AG04450 (cell line): ENCODE data around the gene KCTD10. TPM values are rescaled to one million over a fixed set of nuclear protein-coding genes. Genes with fewer than 3 reads are reported as not detected.
A peak's percentile ranks its signal among the peaks of the same experiment; 100 is the strongest.

Source experiments
- CTCF ChIA-PET: fragments of 300-600, 350-600 bp; formaldehyde crosslinking; extraction: SDS; loops from one replicate; lab custom pipeline; 2022; ENCODE audit warnings: antibody characterized with exemption, inconsistent platforms; lab: Charles Lee
- POLR2A ChIA-PET: fragments of 350-600 bp; formaldehyde crosslinking; extraction: SDS; loops from one replicate; lab custom pipeline; 2021; ENCODE audit warnings: antibody characterized with exemption, inconsistent platforms; lab: Yijun Ruan, JAX
- DNase-seq: peaks from one replicate; pipeline ENCODE4 v3.0.0-alpha.2; 2011; ENCODE audit warnings: low read depth, low spot score
- H3K27ac ChIP-seq: one replicate; pipeline ENCODE4 v1.5.1; 2012; ENCODE audit warnings: low read depth, low read length, control low read depth
- H3K27me3 ChIP-seq: one replicate; pipeline ENCODE4 v1.6.0; 2012; ENCODE audit warnings: low read length; ENCODE audit not compliant: control insufficient read depth, insufficient read depth
- H3K4me3 ChIP-seq: 2 replicates; pipeline ENCODE4 v1.5.1; 2011; ENCODE audit warnings: mild to moderate bottlenecking, low read depth, low read length, control low read depth
- H3K9me3 ChIP-seq: 2 replicates; pipeline ENCODE4 v1.5.1; 2012; ENCODE audit warnings: low read length; ENCODE audit not compliant: control insufficient read depth, insufficient read depth
- polyA plus RNA-seq: library from polyadenylated mRNA; depleted of rRNA; stranded (reverse); fragments of >200 nt; gene quantifications from 2 replicates; pipeline ENCODE4 v1.2.3, GENCODE V29; 2011
- TF ChIP-seq, protein P1 (sequence below): IDR thresholded peaks from 2 replicates; pipeline ENCODE4 v1.5.1; 2011; ENCODE audit warnings: low read depth, low read length, control low read depth, inconsistent platforms

The KCTD10 gene
- polyA plus RNA-seq, 1 experiment: 128 TPM

DNA sequence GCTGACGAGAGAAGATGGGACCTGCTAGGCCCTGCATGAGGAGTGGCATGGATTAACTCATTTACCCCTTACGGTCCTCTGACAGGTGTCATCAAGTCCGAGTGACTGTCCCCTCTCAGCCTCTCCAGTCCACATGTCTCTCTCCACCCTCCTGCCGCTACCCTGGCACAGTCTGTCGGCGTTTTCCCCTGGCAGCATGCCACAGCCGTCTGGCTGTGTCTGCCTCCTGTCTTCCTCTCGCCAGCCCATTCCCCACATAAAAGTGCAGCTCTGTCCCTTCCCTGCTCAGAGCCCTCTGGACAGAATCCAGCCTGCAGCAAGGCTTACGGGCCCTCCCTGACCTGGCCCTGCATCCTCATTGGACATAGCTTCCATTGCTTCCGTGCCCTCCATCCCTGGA is 46.0 kb upstream of the KCTD10 start:
- POLR2A ChIA-PET: no interaction called here

DNA sequence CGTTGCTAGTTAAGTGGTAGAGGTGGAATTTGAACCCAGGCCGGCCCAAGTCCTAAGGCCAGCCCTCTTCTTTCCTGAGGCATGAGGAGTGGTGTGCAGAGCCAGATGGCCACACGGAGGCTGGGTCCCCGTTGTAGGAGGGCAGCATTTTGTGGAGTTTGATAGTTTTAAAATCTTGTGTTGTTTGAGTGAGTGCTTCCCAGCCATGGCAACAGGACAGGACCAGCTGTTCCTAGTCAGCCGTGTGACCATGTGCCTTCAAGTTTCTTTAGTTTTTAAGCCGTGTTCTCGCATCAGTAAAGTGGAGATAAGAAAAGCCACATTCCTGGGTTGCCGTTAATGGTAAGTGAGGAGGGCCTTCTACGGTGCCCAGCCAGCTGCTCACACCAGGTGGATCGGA is 44.7 kb upstream of the KCTD10 start:
- H3K27me3 ChIP-seq: no peaks in the 10 kb centered on the region
- ChIA-PET CTCF (interaction anchor here (1.1 to 2.3 kb wide), 4 partner anchors 75 to 324 kb away, joined by 3 to 8 read pairs (median 5); no protein-coding TSS in a partner anchor), POLR2A (interaction anchor here (0.6 kb wide), 1 partner anchor 909 kb away, joined by 7 read pairs; no protein-coding TSS in a partner anchor)
- no peak overlapping the region for H3K4me3 ChIP-seq
- no peaks in the 10 kb centered on the region for H3K9me3 ChIP-seq
- H3K27ac ChIP-seq: no peak overlapping the region
- TF ChIP-seq, protein P1, sequence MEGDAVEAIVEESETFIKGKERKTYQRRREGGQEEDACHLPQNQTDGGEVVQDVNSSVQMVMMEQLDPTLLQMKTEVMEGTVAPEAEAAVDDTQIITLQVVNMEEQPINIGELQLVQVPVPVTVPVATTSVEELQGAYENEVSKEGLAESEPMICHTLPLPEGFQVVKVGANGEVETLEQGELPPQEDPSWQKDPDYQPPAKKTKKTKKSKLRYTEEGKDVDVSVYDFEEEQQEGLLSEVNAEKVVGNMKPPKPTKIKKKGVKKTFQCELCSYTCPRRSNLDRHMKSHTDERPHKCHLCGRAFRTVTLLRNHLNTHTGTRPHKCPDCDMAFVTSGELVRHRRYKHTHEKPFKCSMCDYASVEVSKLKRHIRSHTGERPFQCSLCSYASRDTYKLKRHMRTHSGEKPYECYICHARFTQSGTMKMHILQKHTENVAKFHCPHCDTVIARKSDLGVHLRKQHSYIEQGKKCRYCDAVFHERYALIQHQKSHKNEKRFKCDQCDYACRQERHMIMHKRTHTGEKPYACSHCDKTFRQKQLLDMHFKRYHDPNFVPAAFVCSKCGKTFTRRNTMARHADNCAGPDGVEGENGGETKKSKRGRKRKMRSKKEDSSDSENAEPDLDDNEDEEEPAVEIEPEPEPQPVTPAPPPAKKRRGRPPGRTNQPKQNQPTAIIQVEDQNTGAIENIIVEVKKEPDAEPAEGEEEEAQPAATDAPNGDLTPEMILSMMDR: no peak
- no peak for DNase-seq

More for the DNA sequence above, 46.0 kb upstream of the KCTD10 start:
- H3K27ac ChIP-seq: no peak overlapping the region
- no peaks in the 10 kb centered on the region for H3K9me3 ChIP-seq
- no peaks in the 10 kb centered on the region for H3K27me3 ChIP-seq
- DNase-seq: no peak
- CTCF ChIA-PET: interaction anchor here (1.9 to 2.4 kb wide), 2 partner anchors 75 to 252 kb away, joined by 6 read pairs; no protein-coding TSS in a partner anchor
- H3K4me3 ChIP-seq: no peak overlapping the region
- TF ChIP-seq, protein P1: no peak

DNA sequence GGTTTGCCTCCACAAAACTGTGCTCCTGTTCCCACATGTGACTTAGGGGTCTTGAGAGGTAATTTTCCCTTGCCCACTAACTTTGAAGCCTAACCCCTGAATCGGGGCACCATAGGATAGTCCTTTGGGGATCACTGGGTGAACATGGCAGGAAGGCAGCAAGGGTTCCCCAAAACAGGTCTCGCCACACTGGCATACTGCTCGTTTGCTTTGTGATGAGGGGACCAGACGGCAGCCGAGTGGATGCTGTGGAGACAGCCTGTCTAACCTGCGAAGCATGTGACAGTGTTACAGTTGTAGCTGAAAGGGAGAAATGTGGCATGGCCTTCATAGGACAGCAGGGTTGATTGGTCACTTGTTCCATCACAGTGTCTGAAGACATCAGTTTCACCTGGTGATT is 42.7 kb upstream of the KCTD10 start:
- Histone ChIP-seq H3K9me3 (no peaks in the 10 kb centered on the region), H3K4me3 (no peak overlapping the region), H3K27me3 (no peaks in the 10 kb centered on the region), H3K27ac (peak overlapping the region; percentile 94)
- ChIA-PET CTCF (interaction anchor here (0.6 to 4.3 kb wide), 22 partner anchors 9 to 267 kb away, joined by 3 to 92 read pairs (median 5); partner anchors contain the start of genes FAM222A, KCTD10, MMAB and MVK), POLR2A (interaction anchor here (1.5 kb wide), 1 partner anchor 56 kb away, joined by 4 read pairs; no protein-coding TSS in a partner anchor)
- TF ChIP-seq, protein P1: no peak
- no peak for DNase-seq

DNA sequence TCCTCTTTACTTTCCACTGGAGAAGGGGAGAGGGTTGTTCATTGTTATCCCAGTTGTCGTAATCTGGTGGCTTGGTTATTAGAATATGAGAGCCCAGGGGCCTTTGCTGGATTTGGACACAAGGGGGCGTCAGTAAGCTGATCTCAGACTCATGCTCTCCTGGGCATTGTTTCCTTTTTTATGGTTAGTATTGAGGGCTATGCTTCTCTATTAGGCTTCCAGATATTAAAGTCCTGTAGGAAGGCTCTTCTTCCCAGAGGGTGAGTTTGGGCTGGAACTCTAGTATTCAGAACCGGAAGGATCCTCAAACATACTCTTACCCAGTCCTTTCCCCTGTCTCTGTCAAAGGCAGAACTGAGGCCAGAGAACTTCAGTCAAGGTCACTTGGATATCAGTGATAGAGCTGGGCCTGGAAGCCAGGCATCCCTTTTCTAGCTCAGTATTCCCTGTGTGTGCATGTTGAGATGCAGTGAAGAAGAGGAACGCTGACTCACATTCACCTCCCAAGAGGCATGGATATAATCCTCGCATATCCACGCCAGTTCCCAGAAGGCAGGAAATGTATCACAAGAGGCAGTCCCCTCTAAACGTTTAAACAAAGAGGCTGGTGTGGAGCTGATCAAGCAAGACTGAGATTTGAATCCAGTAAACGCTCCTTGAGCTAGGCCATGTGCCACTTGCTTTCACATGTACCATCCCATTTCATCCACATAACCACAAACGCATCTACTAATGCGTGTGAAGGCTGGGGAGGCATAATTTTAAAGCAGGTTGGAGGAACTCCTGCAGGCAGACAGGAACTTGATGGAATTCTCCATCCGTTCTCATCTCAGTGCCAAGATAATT is 41.9 kb upstream of the KCTD10 start:
- ChIA-PET CTCF (interaction anchor here (0.6 to 4.3 kb wide), 32 partner anchors 8 to 326 kb away, joined by 3 to 92 read pairs (median 5); partner anchors contain the start of genes FAM222A, KCTD10, MMAB and MVK), POLR2A (interaction anchor here (0.6 to 1.5 kb wide), 3 partner anchors 45 to 55 kb away, joined by 3 to 4 read pairs (median 3); no protein-coding TSS in a partner anchor)
- Histone ChIP-seq H3K9me3 (no peaks in the 10 kb centered on the region), H3K4me3 (no peak overlapping the region), H3K27ac (peak overlapping the region; percentile 94), H3K27me3 (no peaks in the 10 kb centered on the region)
- DNase-seq: peak; percentile 41
- TF ChIP-seq, protein P1: peak; percentile 93
